Fibroblast of the aortic adventitia (primary cell): ENCODE results near the gene SCRT2. TPM values are rescaled to one million over a fixed set of nuclear protein-coding genes. Genes with fewer than 3 reads are reported as not detected.

ENCODE experiments used
- DNase-seq: peaks from one replicate; pipeline ENCODE4 v3.0.0-alpha.2; 2010; ENCODE audit warnings: low read depth
- H3K4me3 ChIP-seq: 2 replicates; pipeline ENCODE4 v1.5.1; 2011; ENCODE audit warnings: low read depth, mild to moderate bottlenecking, control low read depth, low read length, moderate library complexity
- total RNA-seq: library from RNA; depleted of rRNA; stranded (reverse); fragments of >200 nt; gene quantifications from 2 replicates; pipeline ENCODE4 v1.2.3, GENCODE V29; 2012; ENCODE audit warnings: low replicate concordance
- TF ChIP-seq, protein P1 (sequence below): IDR thresholded peaks from 2 replicates; pipeline ENCODE4 v1.5.1; 2011; ENCODE audit warnings: mild to moderate bottlenecking, low read length, control low read depth, inconsistent platforms; ENCODE audit not compliant: insufficient read depth

The SCRT2 gene
- total RNA-seq, 1 donor, result not detected

DNA sequence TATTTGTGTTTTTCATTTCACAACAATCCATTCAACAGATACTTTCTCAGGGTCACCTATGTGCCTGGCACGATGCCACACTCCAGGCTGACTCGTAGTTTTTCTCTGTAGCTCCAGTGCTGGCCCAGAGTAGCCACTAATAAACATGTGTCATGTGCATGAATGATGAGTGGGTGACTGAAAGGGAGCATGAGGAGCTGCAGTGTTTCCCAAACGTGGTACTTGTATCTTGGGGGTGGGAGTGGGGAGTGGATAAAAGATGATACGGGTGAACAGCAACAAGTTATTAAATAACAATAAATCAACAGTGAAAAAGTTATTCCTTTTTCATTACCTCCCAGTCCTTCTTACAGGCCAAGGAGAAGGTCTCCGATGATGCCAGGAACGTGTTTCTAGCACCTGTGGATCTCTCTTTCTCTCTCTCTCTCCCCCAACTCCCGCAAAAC is 39.7 kb downstream of the SCRT2 start:
- TF ChIP-seq, protein P1, sequence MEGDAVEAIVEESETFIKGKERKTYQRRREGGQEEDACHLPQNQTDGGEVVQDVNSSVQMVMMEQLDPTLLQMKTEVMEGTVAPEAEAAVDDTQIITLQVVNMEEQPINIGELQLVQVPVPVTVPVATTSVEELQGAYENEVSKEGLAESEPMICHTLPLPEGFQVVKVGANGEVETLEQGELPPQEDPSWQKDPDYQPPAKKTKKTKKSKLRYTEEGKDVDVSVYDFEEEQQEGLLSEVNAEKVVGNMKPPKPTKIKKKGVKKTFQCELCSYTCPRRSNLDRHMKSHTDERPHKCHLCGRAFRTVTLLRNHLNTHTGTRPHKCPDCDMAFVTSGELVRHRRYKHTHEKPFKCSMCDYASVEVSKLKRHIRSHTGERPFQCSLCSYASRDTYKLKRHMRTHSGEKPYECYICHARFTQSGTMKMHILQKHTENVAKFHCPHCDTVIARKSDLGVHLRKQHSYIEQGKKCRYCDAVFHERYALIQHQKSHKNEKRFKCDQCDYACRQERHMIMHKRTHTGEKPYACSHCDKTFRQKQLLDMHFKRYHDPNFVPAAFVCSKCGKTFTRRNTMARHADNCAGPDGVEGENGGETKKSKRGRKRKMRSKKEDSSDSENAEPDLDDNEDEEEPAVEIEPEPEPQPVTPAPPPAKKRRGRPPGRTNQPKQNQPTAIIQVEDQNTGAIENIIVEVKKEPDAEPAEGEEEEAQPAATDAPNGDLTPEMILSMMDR, result no peak
- H3K4me3 ChIP-seq, result no peak overlapping the region
- DNase-seq, result no peak

DNA sequence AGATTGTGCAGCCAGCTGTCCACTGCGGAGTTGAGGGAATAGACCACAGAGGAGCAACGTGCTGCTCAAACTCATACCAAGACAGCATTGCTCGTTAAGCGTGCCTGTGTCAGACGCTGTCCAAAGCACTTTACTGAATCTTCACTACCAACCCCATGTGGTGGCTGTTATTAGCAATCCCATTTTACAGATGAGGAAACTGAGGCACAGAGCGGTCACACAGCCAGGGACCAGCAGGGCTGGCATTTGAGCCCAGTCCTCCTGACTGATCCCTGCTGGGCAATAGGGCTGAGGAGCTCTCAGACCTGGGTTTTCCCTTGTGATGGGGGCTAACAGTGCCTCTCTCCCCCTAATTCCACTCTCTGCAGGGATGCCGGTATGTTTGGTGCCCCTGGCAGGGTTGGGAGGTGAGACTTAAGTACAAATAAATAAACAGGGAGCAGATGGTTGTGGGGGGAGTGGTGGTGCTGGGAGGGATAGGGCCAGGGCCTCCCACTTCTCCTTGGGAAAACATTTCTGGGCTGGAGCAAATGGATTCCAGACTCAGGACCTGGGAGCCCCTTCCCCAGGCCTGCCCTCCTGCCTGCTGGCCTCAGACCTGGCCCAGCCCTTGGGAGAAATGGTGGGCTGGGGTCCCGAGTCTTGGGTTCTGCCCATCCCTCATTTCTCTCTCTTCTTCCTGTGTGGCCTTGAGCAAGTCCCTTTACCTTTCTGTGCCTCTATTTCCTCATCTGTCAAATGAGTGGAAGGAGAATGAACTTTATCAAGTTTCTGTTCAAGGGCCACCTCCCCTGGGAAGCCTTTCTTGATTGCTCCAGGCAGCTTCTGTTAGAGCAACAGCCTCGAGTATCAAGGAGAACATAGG is 40.3 kb downstream of the SCRT2 start:
- TF ChIP-seq, protein P1, result no peak
- no peak overlapping the region for H3K4me3 ChIP-seq
- DNase-seq, result no peak

DNA sequence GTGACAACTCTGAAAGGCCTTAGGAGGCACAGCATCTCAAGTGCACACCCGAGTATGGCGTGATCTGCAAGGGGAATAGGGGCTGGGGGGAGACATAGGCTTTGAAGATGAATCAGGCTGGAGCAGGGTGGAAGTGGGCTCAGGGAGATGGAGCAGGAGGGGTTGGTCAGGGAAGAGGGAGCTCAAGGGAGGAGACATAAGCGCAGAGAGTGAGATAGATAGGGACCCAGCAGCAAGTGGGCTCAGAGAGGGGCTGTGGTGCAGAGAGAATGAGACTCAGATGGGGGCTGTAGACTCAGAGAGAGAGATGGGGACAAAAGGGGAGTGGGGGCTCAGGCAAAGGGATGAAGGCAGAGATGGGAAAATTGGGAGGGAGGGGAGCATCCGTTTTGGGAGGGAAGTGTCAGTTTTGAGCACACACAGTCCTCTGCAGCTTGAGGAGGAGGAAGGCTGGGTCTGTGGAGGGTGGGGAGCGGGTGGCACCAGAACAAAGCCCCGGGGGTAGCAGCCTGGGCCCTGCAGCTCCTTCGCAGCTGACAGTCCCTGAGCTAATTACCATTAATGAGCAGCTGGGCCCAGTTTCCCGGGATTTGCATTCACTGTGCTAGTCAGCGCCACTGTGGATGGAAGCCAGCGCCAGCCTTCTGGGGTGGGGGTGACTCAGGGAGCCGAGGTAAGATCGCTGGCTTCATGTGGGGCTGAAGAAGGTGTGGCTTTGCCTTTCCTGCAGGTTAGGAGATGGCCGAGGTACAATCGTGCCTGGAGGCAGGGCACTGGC is 41.3 kb downstream of the SCRT2 start:
- TF ChIP-seq, protein P1, result no peak
- no peak for DNase-seq
- no peak overlapping the region for H3K4me3 ChIP-seq

DNA sequence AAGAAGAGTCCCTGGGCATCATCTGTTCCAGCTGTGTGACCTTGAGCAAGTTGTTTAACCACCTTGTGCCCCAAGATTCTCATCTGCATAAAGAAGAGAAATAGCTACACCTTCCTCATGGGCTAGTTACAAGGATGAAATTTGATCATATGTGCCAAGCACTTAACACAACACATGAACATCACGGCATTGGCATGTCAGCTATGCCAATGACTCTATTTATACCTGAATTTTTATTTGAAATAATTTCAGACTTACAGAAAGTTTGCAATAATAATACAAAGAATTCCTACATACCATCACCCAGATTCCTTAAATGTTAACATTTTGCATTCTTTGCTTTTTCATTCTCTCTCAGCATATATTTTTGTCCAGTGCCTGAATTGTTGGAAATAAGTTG is 44.5 kb downstream of the SCRT2 start:
- TF ChIP-seq, protein P1, result no peak
- H3K4me3 ChIP-seq, result no peak overlapping the region
- DNase-seq, result no peak

DNA sequence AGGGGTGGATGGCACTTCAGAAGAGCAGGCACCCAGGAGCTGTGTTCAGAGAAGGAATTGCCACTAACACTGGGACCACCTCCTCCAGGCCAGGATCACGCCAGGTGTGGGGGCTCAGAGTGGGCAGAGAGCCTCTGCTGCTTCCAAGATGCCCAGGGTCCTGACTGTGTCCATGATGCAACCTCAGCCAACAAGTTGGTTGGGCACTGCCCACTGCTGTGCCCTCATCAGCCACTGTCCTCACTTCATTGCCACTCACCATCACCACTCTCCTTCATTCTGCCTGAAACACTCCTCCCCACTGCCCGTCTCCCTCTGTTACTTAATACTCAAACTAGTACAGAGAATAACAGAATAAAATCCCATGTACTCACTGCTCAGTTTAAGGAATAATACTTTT is 49.0 kb downstream of the SCRT2 start:
- TF ChIP-seq, protein P1, result no peak
- H3K4me3 ChIP-seq, result no peak overlapping the region
- no peak for DNase-seq

DNA sequence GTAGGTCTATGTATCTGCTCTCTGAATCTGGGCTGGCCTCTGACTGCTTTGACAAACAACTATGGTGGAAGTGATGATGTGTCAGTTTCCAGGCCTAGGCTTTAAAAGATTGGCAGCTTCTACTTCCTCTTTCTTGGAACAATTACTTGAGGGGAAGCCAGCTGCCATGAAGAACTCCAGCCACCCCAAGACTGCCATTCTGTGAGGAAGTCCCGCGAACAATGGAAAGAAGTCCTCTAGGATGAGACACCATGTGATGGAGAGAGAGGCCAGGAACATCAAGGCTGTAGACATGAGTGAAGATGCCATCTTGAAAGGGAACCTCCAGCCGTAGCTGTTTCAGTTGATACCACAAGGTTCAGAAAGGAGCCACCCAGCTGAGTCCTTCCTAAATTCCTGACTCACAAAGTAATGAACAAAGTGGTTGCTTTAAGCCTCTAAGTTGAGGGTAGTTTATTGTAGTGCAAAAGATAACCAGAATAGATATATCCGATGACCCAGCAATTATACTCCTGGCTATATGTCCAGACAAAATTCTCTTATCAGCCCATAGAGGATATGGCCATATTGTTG is 50.2 kb downstream of the SCRT2 start:
- no peak for DNase-seq
- TF ChIP-seq, protein P1, result no peak
- no peak overlapping the region for H3K4me3 ChIP-seq
